Epithelial cell of umbilical artery (primary cell): Measurements from ENCODE around the gene THBD. TPM values are rescaled to one million over a fixed set of nuclear protein-coding genes. Genes with fewer than 3 reads are reported as not detected.

ENCODE experiments used
- total RNA-seq: library from RNA; depleted of rRNA; stranded (reverse); fragments of >200 nt; gene quantifications from 2 replicates; pipeline ENCODE4 v1.2.3, GENCODE V29; 2014

Gene THBD
- 11.7 and 32.7 TPM in 2 replicates for total RNA-seq

GRCh38 chr20:23049201-23050075, at the start of gene THBD:
Gene THBD (minus strand): TSS chr20:23049672. CDS start chr20:23049504, 168 bp downstream.

GRCh38 chr20:23086056-23086566, 36.6 kb upstream of the THBD start, which contains the start of gene CD93:
Gene CD93 (minus strand): TSS chr20:23086324. CDS start chr20:23086192, 132 bp downstream.

GRCh38 chr20:23034721-23035671, 14.5 kb downstream of the THBD start, which contains the start of gene SSTR4:
Gene SSTR4 (plus strand): TSS chr20:23035312. CDS start chr20:23035484, 172 bp downstream.

Other genes with a start within 250 kb of the THBD start
- not detected in 2 replicates for gene SSTR4, start 14.4 kb downstream of the THBD start, total RNA-seq
- gene CD93, start 36.7 kb upstream of the THBD start, total RNA-seq: 533 and 565 TPM in 2 replicates